Measurements from ENCODE around the gene CSN3.

- TF ChIP-seq CTCF (IDR thresholded peaks at IDR 0.05 in 2 of 3, conservative IDR thresholded peaks at IDR 0.05 in 1 of 3; ENCODE audit: control insufficient read depth in 2 of 3, extremely low read depth in 1 of 3, insufficient read depth in 1 of 3, low read depth in 3 of 3, low read length in 3 of 3) (no peak), USF1 (IDR thresholded peaks at IDR 0.05; ENCODE audit: borderline replicate concordance, extremely low read length, insufficient read depth, low read depth, low read length) (no peak), ZBTB33 (IDR thresholded peaks at IDR 0.05) (no peak), BMI1 (IDR thresholded peaks at IDR 0.05; ENCODE audit: borderline replicate concordance) (no peak), BACH1 (IDR thresholded peaks at IDR 0.05; ENCODE audit: borderline replicate concordance) (no peak), HDAC2 (IDR thresholded peaks at IDR 0.05) (no peak), SIN3A (IDR thresholded peaks at IDR 0.05; ENCODE audit: low read depth, low read length) (no peak), FOXM1 (IDR thresholded peaks at IDR 0.05; ENCODE audit: low read depth, low read length) (no peak), REST (IDR thresholded peaks at IDR 0.05; ENCODE audit: low read depth, low read length) (no peak), TAF1 (IDR thresholded peaks at IDR 0.05; ENCODE audit: borderline replicate concordance, low read depth, low read length) (no peak), EZH2 (IDR thresholded peaks at IDR 0.05; ENCODE audit: borderline replicate concordance, control insufficient read depth, low read depth, low read length) (no peak)
Measured at GRCh38 chr4:70239884-70240591, 2.4 kb upstream of the CSN3 start.

Measured in GM12878 (cell line).